HEK293 (cell line): ENCODE results near the gene ALAD.

ENCODE experiments used
- CTCF ChIA-PET: fragments of 350-600 bp; formaldehyde crosslinking; extraction: SDS; loops from one replicate; lab custom pipeline; 2021; ENCODE audit warnings: antibody characterized with exemption; lab: Yijun Ruan, JAX
- POLR2A ChIA-PET: fragments of 300-600 bp; formaldehyde crosslinking; extraction: SDS; loops from one replicate; lab custom pipeline; 2020; ENCODE audit warnings: antibody characterized with exemption, inconsistent platforms; lab: Yijun Ruan, JAX
- H3K27ac ChIP-seq: fragments of 200-500 bp; sonication (Bioruptor generic); 2 replicates; pipeline ENCODE4 v1.5.1; 2014; ENCODE audit warnings: low read depth, low read length, control low read depth, inconsistent platforms; ENCODE audit errors: extremely low read depth
- H3K36me3 ChIP-seq, 2 experiments: fragments of 200-500 bp in 1 of 2; sonication (Bioruptor generic) in 1 of 2; 1 replicate in 1 of 2; 2 replicates in 1 of 2; pipeline ENCODE4 v1.5.1; 2014 to 2017; ENCODE audit warnings: inconsistent platforms in 2 of 2, low read length in 2 of 2; ENCODE audit not compliant: control insufficient read depth in 2 of 2, insufficient read depth in 1 of 2
- H3K4me1 ChIP-seq: fragments of 200-500 bp; sonication (Bioruptor generic); 2 replicates; pipeline ENCODE4 v1.5.1; 2014; ENCODE audit warnings: mild to moderate bottlenecking, low read length, inconsistent platforms; ENCODE audit not compliant: control insufficient read depth, insufficient read depth
- H3K4me3 ChIP-seq: 2 replicates; pipeline ENCODE4 v1.5.1; 2011; ENCODE audit warnings: low read depth, mild to moderate bottlenecking, control low read depth, low read length, moderate library complexity
- H3K9me3 ChIP-seq: fragments of 200-500 bp; sonication (Bioruptor generic); 2 replicates; pipeline ENCODE4 v1.5.1; 2014; ENCODE audit warnings: low read depth, low read length, inconsistent platforms; ENCODE audit not compliant: control insufficient read depth, insufficient read depth
- FEZF1 ChIP-seq: fragments of 450-650 bp; formaldehyde crosslinking; IDR thresholded peaks from 2 replicates; pipeline ENCODE4 v1.5.1; 2016; ENCODE audit warnings: missing biosample characterization, missing genetic modification characterization
- GFI1B ChIP-seq: fragments of 450-650 bp; formaldehyde crosslinking; IDR thresholded peaks from 2 replicates; pipeline ENCODE4 v1.5.1; 2016; ENCODE audit warnings: missing biosample characterization, missing genetic modification characterization
- PRDM1 ChIP-seq: fragments of 450-650 bp; formaldehyde crosslinking; IDR thresholded peaks from 2 replicates; pipeline ENCODE4; 2016; ENCODE audit warnings: missing biosample characterization, missing genetic modification characterization
- YY1 ChIP-seq: fragments of 450-650 bp; formaldehyde crosslinking; IDR thresholded peaks from 2 replicates; pipeline ENCODE4 v1.5.1; 2018; ENCODE audit warnings: missing biosample characterization, missing genetic modification characterization
- ZBTB10 ChIP-seq: fragments of 450-650 bp; formaldehyde crosslinking; IDR thresholded peaks from 2 replicates; pipeline ENCODE4 v1.5.1; 2016; ENCODE audit warnings: missing biosample characterization, missing genetic modification characterization
- ZBTB20 ChIP-seq: fragments of 450-650 bp; formaldehyde crosslinking; IDR thresholded peaks from 2 replicates; pipeline ENCODE4 v1.5.1; 2016; ENCODE audit warnings: missing biosample characterization, missing genetic modification characterization
- ZBTB49 ChIP-seq: fragments of 450-650 bp; formaldehyde crosslinking; IDR thresholded peaks from 2 replicates; pipeline ENCODE4 v1.5.1; 2016; ENCODE audit warnings: missing biosample characterization, missing genetic modification characterization, low read depth
- ZBTB7A ChIP-seq: fragments of 450-650 bp; formaldehyde crosslinking; IDR thresholded peaks from 2 replicates; pipeline ENCODE4 v1.5.1; 2016; ENCODE audit warnings: low read depth, missing biosample characterization, missing genetic modification characterization
- ZEB2 ChIP-seq: fragments of 450-650 bp; formaldehyde crosslinking; IDR thresholded peaks from 2 replicates; pipeline ENCODE4 v1.5.1; 2016; ENCODE audit warnings: missing biosample characterization, missing genetic modification characterization
- ZFP69B ChIP-seq: fragments of 450-650 bp; formaldehyde crosslinking; IDR thresholded peaks from 2 replicates; pipeline ENCODE4 v1.5.1; 2016; ENCODE audit warnings: missing biosample characterization, missing genetic modification characterization
- ZIC2 ChIP-seq: fragments of 450-650 bp; formaldehyde crosslinking; IDR thresholded peaks from 2 replicates; pipeline ENCODE4 v1.5.1; 2016; ENCODE audit warnings: missing biosample characterization, missing genetic modification characterization
- ZNF133 ChIP-seq: fragments of 450-650 bp; formaldehyde crosslinking; IDR thresholded peaks from 2 replicates; pipeline ENCODE4 v1.5.1; 2016; ENCODE audit warnings: missing biosample characterization, missing genetic modification characterization
- ZNF138 ChIP-seq: fragments of 450-650 bp; formaldehyde crosslinking; IDR thresholded peaks from 2 replicates; pipeline ENCODE4 v1.5.1; 2016; ENCODE audit warnings: missing biosample characterization, missing genetic modification characterization, borderline replicate concordance
- ZNF23 ChIP-seq: fragments of 450-650 bp; formaldehyde crosslinking; IDR thresholded peaks from 2 replicates; pipeline ENCODE4 v1.5.1; 2016; ENCODE audit warnings: missing biosample characterization, missing genetic modification characterization, borderline replicate concordance
- ZNF24 ChIP-seq: fragments of 450-650 bp; formaldehyde crosslinking; IDR thresholded peaks from 2 replicates; pipeline ENCODE4 v1.5.1; 2016; ENCODE audit warnings: missing biosample characterization, missing genetic modification characterization
- ZNF362 ChIP-seq: fragments of 450-650 bp; formaldehyde crosslinking; IDR thresholded peaks from 2 replicates; pipeline ENCODE4 v1.5.1; 2016; ENCODE audit warnings: missing biosample characterization, missing genetic modification characterization
- ZNF423 ChIP-seq: fragments of 450-650 bp; formaldehyde crosslinking; IDR thresholded peaks from 2 replicates; pipeline ENCODE4 v1.5.1; 2016; ENCODE audit warnings: missing biosample characterization, missing genetic modification characterization
- ZNF501 ChIP-seq: fragments of 450-650 bp; formaldehyde crosslinking; IDR thresholded peaks from 2 replicates; pipeline ENCODE4 v1.5.1; 2016; ENCODE audit warnings: missing biosample characterization, missing genetic modification characterization
- ZNF510 ChIP-seq: fragments of 450-650 bp; formaldehyde crosslinking; IDR thresholded peaks from 2 replicates; pipeline ENCODE4 v1.5.1; 2018; ENCODE audit warnings: mild to moderate bottlenecking, missing genetic modification characterization, missing biosample characterization; ENCODE audit not compliant: insufficient replicate concordance
- ZNF529 ChIP-seq: fragments of 450-650 bp; formaldehyde crosslinking; IDR thresholded peaks from 2 replicates; pipeline ENCODE4 v1.5.1; 2017; ENCODE audit warnings: missing genetic modification characterization, missing biosample characterization; ENCODE audit not compliant: insufficient replicate concordance
- ZNF645 ChIP-seq: fragments of 450-650 bp; formaldehyde crosslinking; IDR thresholded peaks from 2 replicates; pipeline ENCODE4; 2016; ENCODE audit warnings: missing biosample characterization, missing genetic modification characterization
- ZNF654 ChIP-seq: fragments of 450-650 bp; formaldehyde crosslinking; IDR thresholded peaks from 2 replicates; pipeline ENCODE4 v1.5.1; 2016; ENCODE audit warnings: low read depth, missing biosample characterization, missing genetic modification characterization
- ZNF660 ChIP-seq: fragments of 450-650 bp; IDR thresholded peaks from 2 replicates; pipeline ENCODE4 v1.5.1; 2018; ENCODE audit warnings: missing biosample characterization, mild to moderate bottlenecking, missing genetic modification characterization
- ZNF707 ChIP-seq: fragments of 450-650 bp; formaldehyde crosslinking; IDR thresholded peaks from 2 replicates; pipeline ENCODE4 v1.5.1; 2016; ENCODE audit warnings: missing biosample characterization, missing genetic modification characterization
- ZNF76 ChIP-seq: fragments of 450-650 bp; formaldehyde crosslinking; IDR thresholded peaks from 2 replicates; pipeline ENCODE4; 2016; ENCODE audit warnings: low read depth, missing biosample characterization, missing genetic modification characterization, borderline replicate concordance
- ZSCAN30 ChIP-seq: fragments of 450-650 bp; IDR thresholded peaks from 2 replicates; pipeline ENCODE4 v1.5.1; 2018; ENCODE audit warnings: missing biosample characterization, mild to moderate bottlenecking, missing genetic modification characterization, moderate library complexity

Gene ALAD

GRCh38 chr9:113449376-113449775, 48.3 kb upstream of the ALAD start:
- Histone ChIP-seq H3K4me3 (no peak overlapping the region), H3K9me3 (no peaks in the 10 kb centered on the region), H3K4me1 (no peaks in the 10 kb centered on the region), H3K36me3 (no peaks in the 10 kb centered on the region), H3K27ac (no peak overlapping the region)
- CTCF ChIA-PET = interaction anchor here (3.1 to 7.0 kb wide), 3 partner anchors 141 to 208 kb away, joined by 17 to 201 read pairs (median 24); no protein-coding TSS in a partner anchor
- TF ChIP-seq ZNF24 (no peak), FEZF1 (tag by site-specific recombination) (no peak)
- POLR2A ChIA-PET = no interaction called here

- no peak overlapping the region for H3K4me3 ChIP-seq
- no peak overlapping the region for H3K27ac ChIP-seq
- H3K4me1 ChIP-seq = no peaks in the 10 kb centered on the region
- TF ChIP-seq ZBTB7A (tag by site-specific recombination) = no peak
- 0 out of 2 replicates have a peak, but pooled peaks have one; percentile 20 for TF ChIP-seq ZNF660 (tag by site-specific recombination)
- TF ChIP-seq ZBTB20 = no peak
- no peak for TF ChIP-seq ZBTB10
- TF ChIP-seq ZNF654 (tag by site-specific recombination) = peak; percentile 70
- no peak for TF ChIP-seq YY1 (tag by site-specific recombination)
- TF ChIP-seq, all 188 proteins: peak for 2
- no peaks in the 10 kb centered on the region for H3K9me3 ChIP-seq
- POLR2A ChIA-PET = interaction anchor here (0.7 to 1.0 kb wide), 3 partner anchors 36 to 171 kb away, joined by 4 to 5 read pairs (median 5); partner anchors contain the start of genes C9orf43, CDC26, POLE3 and PRPF4
- CTCF ChIA-PET = interaction anchor here (0.6 to 7.0 kb wide), 35 partner anchors 8 to 1775 kb away, joined by 3 to 201 read pairs (median 4); partner anchors contain the start of genes CDC26, PRPF4 and RGS3
- no peaks in the 10 kb centered on the region for H3K36me3 ChIP-seq
These were observed 45.2 kb upstream of the ALAD start for GRCh38 chr9:113446323-113446740.

- Histone ChIP-seq H3K4me3 (no peak overlapping the region), H3K27ac (no peak overlapping the region), H3K4me1 (no peaks in the 10 kb centered on the region)
- TF ChIP-seq GFI1B (tag by site-specific recombination) (no peak), ZNF529 (no peak), ZNF510 (tag by site-specific recombination) (no peak), PRDM1 (tag by site-specific recombination) (no peak), ZNF23 (tag by site-specific recombination) (no peak), ZFP69B (tag by site-specific recombination) (no peak), ZBTB49 (tag by site-specific recombination) (no peak), ZNF133 (no peak), ZIC2 (tag by site-specific recombination) (no peak), ZNF362 (no peak), ZNF707 (no peak), ZNF501 (no peak), ZNF645 (tag by site-specific recombination) (no peak), ZNF76 (tag by site-specific recombination) (no peak), ZNF423 (tag by site-specific recombination) (no peak), ZSCAN30 (tag by site-specific recombination) (no peak), ZNF138 (no peak), ZEB2 (no peak)
- TF ChIP-seq, all 188 proteins: peak for 0
- Histone ChIP-seq H3K9me3 (no peaks in the 10 kb centered on the region), H3K36me3 (no peaks in the 10 kb centered on the region)
- ChIA-PET POLR2A (no interaction called here), CTCF (interaction anchor here (0.5 to 7.0 kb wide), 10 partner anchors 10 to 277 kb away, joined by 3 to 201 read pairs (median 3); no protein-coding TSS in a partner anchor)
These were observed 43.7 kb upstream of the ALAD start for GRCh38 chr9:113444736-113445135.
